ENCODE measurements around the gene CDH23. TPM values are rescaled to one million over a fixed set of nuclear protein-coding genes. Genes with fewer than 3 reads are reported as not detected.

The CDH23 gene
- total RNA-seq, 1 experiment from 2014 or later = 2.9 TPM

- TF ChIP-seq ZSCAN18 (CRISPR knock-in tag; IDR thresholded peaks at IDR 0.05) (no peak), JUN (CRISPR knock-in tag; IDR thresholded peaks at IDR 0.05) (no peak), ARID4B (CRISPR knock-in tag; IDR thresholded peaks at IDR 0.05; ENCODE audit: borderline replicate concordance) (no peak), TEAD4 (CRISPR knock-in tag; IDR thresholded peaks at IDR 0.05) (no peak), HMGXB4 (CRISPR knock-in tag; IDR thresholded peaks at IDR 0.05) (no peak), HMGA2 (CRISPR knock-in tag; IDR thresholded peaks at IDR 0.05) (no peak), NFYB (CRISPR knock-in tag; conservative IDR thresholded peaks at IDR 0.05; ENCODE audit: low read depth) (no peak), ESRRA (CRISPR knock-in tag; IDR thresholded peaks at IDR 0.05; ENCODE audit: borderline replicate concordance) (no peak)
These were observed 444.2 kb downstream of the CDH23 start (continued) for GRCh38 chr10:71840958-71841335.

GRCh38 chr10:71842422-71842821 is 445.7 kb downstream of the CDH23 start:
- no peaks in the 10 kb centered on the region for H3K9me3 Mint-ChIP-seq
- H3K4me1 Mint-ChIP-seq = peaks cover 53% of the 10 kb centered on the region
- TF ChIP-seq ZNF423 (CRISPR knock-in tag; IDR thresholded peaks at IDR 0.05) = no peak
- no peak for TF ChIP-seq SMAD4 (CRISPR knock-in tag; IDR thresholded peaks at IDR 0.05)
- TF ChIP-seq ATF3 (CRISPR knock-in tag; conservative IDR thresholded peaks at IDR 0.05) = no peak
- no peak for TF ChIP-seq MXD4 (CRISPR knock-in tag; IDR thresholded peaks at IDR 0.05; ENCODE audit: borderline replicate concordance)
- no peak for TF ChIP-seq JAZF1 (CRISPR knock-in tag; IDR thresholded peaks at IDR 0.05)
- no peak for TF ChIP-seq GTF2I (CRISPR knock-in tag; conservative IDR thresholded peaks at IDR 0.05)
- no peak for TF ChIP-seq ZNF317 (CRISPR knock-in tag; IDR thresholded peaks at IDR 0.05; ENCODE audit: borderline replicate concordance, low read depth)
- TF ChIP-seq ZNF219 (CRISPR knock-in tag; IDR thresholded peaks at IDR 0.05; ENCODE audit: borderline replicate concordance) = no peak
- DNase-seq (ENCODE audit: low spot score) (no peak), ATAC-seq (no peak)
- no peak overlapping the region for H3K27ac Mint-ChIP-seq
- no peaks in the 10 kb centered on the region for H3K27me3 Mint-ChIP-seq (ENCODE audit: low read depth)
- peaks cover under 1% of the 10 kb centered on the region; the same call in 1 of the 2 replicates for H3K36me3 Mint-ChIP-seq
- ChIA-PET POLR2A (no interaction called here), CTCF (interaction anchor here (0.6 to 9.7 kb wide), 3 partner anchors 9 to 54 kb away, joined by 3 to 133 read pairs (median 4); partner anchors contain the start of gene PSAP)
- H3K4me3 Mint-ChIP-seq = no peak overlapping the region

Measured in WTC11 (cell line).